Nephron progenitor cell (in vitro differentiated cells): ENCODE results near the gene OTUD3.

ENCODE experiments used
- DNase-seq: peaks from one replicate; pipeline ENCODE4 v3.0.0; 2021
- H3K27ac Mint-ChIP-seq: 2 replicates; pipeline ENCODE4 v1.8.0; 2021; ENCODE audit warnings: mild to moderate bottlenecking, moderate library complexity, mixed read lengths
- H3K27me3 Mint-ChIP-seq: 2 replicates; pipeline ENCODE4 v1.8.0; 2021; ENCODE audit warnings: mild to moderate bottlenecking, low read depth, mixed read lengths; ENCODE audit not compliant: poor library complexity
- H3K36me3 Mint-ChIP-seq: 2 replicates; pipeline ENCODE4 v1.8.0; 2021; ENCODE audit warnings: low read depth, mixed read lengths
- H3K4me1 Mint-ChIP-seq: 2 replicates; pipeline ENCODE4 v1.8.0; 2021; ENCODE audit warnings: mixed read lengths
- H3K4me3 Mint-ChIP-seq: 2 replicates; pipeline ENCODE4 v1.8.0; 2021; ENCODE audit warnings: mild to moderate bottlenecking, moderate library complexity, mixed read lengths
- H3K9me3 Mint-ChIP-seq: 2 replicates; pipeline ENCODE4 v1.8.0; 2021; ENCODE audit warnings: mild to moderate bottlenecking, moderate library complexity, mixed read lengths
- CTCF ChIP-seq: fragments of 200-600 bp; sonication (generic); IDR thresholded peaks from 2 replicates; pipeline ENCODE4 v1.5.0; 2021; ENCODE audit warnings: antibody characterized with exemption

Gene OTUD3

GRCh38 chr1:19942657-19943056, 60.5 kb downstream of the OTUD3 start:
- Mint-ChIP-seq H3K9me3 (peaks cover 8% of the 10 kb centered on the region), H3K27ac (no peak overlapping the region), H3K4me1 (peaks cover 12% of the 10 kb centered on the region), H3K4me3 (no peak overlapping the region), H3K27me3 (peaks cover 12% of the 10 kb centered on the region), H3K36me3 (no peaks in the 10 kb centered on the region)
- no peak for TF ChIP-seq CTCF
- DNase-seq = no peak

- Mint-ChIP-seq H3K27ac (no peak overlapping the region), H3K4me3 (no peak overlapping the region), H3K27me3 (peaks cover 14% of the 10 kb centered on the region), H3K36me3 (no peaks in the 10 kb centered on the region), H3K4me1 (peaks cover 2% of the 10 kb centered on the region), H3K9me3 (peaks cover 8% of the 10 kb centered on the region)
- DNase-seq = no peak
- no peak for TF ChIP-seq CTCF
Observed at GRCh38 chr1:19945914-19946313, 63.7 kb downstream of the OTUD3 start.

GRCh38 chr1:19946331-19946751, 64.1 kb downstream of the OTUD3 start:
- no peak for DNase-seq
- Mint-ChIP-seq H3K36me3 (no peaks in the 10 kb centered on the region), H3K27ac (no peak overlapping the region), H3K27me3 (peaks cover 10% of the 10 kb centered on the region), H3K4me3 (no peak overlapping the region), H3K9me3 (peaks cover 8% of the 10 kb centered on the region), H3K4me1 (no peaks in the 10 kb centered on the region)
- TF ChIP-seq CTCF = no peak

GRCh38 chr1:19946971-19947370, 64.8 kb downstream of the OTUD3 start:
- H3K27me3 Mint-ChIP-seq = peaks cover 10% of the 10 kb centered on the region
- no peak for DNase-seq
- H3K27ac Mint-ChIP-seq = no peak overlapping the region
- H3K36me3 Mint-ChIP-seq = no peaks in the 10 kb centered on the region
- no peaks in the 10 kb centered on the region for H3K4me1 Mint-ChIP-seq
- peaks cover 8% of the 10 kb centered on the region for H3K9me3 Mint-ChIP-seq
- no peak for TF ChIP-seq CTCF
- no peak overlapping the region for H3K4me3 Mint-ChIP-seq

- H3K9me3 Mint-ChIP-seq = peaks cover 11% of the 10 kb centered on the region
- no peak overlapping the region for H3K27ac Mint-ChIP-seq
- no peak for TF ChIP-seq CTCF
- DNase-seq = no peak
- no peaks in the 10 kb centered on the region for H3K4me1 Mint-ChIP-seq
- H3K27me3 Mint-ChIP-seq = peaks cover 17% of the 10 kb centered on the region
- H3K4me3 Mint-ChIP-seq = no peak overlapping the region
- no peaks in the 10 kb centered on the region for H3K36me3 Mint-ChIP-seq
Observed at GRCh38 chr1:19949016-19949415, 66.8 kb downstream of the OTUD3 start.

- DNase-seq = no peak
- TF ChIP-seq CTCF = no peak
- Mint-ChIP-seq H3K36me3 (no peaks in the 10 kb centered on the region), H3K27me3 (peaks cover 21% of the 10 kb centered on the region), H3K4me1 (no peaks in the 10 kb centered on the region), H3K27ac (no peak overlapping the region), H3K4me3 (no peak overlapping the region), H3K9me3 (peaks cover 22% of the 10 kb centered on the region)
Observed at GRCh38 chr1:19954059-19954458, 71.9 kb downstream of the OTUD3 start.
